ENCODE results near the gene ZFHX3.

The ZFHX3 gene

DNA sequence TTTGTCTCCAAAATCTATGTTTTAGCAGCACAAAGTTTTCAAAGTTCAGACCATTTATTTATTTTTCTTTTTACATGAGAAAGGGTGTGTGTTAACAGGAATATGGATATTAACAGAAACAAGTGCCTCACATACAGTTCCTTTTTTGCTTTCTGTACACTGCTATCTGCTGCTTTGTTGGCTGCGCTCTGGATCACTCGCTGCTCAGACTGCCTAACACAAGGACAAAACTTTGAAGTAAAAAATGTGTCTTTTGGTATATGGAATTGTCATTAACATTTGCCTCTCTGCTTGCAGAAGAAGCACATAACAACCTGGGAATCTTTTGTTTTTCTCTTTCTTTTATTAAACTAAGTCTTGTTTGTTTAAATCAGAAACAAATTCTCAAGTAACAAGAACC is 262.8 kb downstream of the ZFHX3 start:
- no peak for DNase-seq

DNA sequence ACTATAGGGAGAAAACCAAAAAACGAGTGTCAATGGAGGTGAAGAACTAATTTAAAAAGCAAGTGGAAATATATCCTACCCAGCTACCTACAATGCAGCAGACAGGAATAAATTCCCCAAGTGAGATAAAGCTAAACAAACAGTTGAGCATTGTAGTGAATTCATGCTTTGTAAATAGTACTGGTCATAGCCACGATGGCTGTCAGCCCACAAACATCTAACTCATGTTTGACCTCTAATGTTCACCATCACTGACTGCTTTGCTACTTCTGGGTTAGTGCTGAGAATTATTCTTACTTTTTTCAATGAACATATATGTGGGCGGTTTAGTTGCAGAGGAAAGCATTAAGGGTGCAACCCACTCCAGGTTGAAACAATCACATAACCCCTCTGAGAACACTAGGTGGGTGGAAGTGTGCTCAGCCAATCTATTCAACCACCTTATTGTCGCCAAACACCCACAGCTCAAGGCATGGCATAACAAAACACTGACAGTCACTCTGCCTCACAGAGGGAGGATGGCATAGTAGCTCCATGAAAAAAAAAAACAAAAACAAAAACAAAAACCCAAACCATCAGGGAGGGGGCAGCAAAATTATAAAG is 264.1 kb downstream of the ZFHX3 start:
- no peak for DNase-seq

DNA sequence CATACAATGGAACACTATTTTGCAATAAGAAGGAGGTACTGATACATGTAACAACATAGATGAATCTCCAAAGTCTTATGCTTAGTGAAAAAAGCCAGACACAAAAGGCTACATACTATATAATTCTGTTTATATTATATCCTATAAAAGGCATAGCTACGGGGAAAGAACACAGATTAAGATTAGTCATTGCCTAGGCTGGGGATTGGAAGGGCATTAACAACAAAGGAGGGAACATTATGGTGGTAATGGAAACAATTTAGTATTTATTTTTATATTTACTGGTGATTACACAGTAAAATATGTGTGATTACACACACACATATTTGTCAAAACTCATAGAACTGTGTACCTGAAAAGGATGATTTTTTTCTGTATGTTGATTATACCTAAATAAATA is 278.1 kb downstream of the ZFHX3 start:
- no peak for DNase-seq

DNA sequence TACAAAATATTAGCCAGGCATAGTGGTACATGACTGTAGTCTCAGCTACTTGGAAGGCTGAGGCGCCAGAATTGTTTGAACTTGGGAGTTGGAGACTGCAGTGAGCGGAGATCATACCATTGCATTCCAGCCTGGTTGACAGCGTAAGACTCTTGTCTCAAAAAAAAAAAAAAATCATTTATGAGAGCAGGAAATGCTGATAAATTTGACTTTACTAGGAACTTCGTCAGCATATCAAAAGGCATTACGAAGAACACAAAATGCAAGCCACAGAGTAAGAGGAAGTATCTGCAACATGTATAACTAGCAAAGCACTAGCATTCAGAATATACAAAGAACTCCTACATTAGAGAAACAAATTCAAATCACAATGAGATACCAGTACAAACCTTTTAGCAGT is 279.3 kb downstream of the ZFHX3 start:
- no peak for DNase-seq

DNA sequence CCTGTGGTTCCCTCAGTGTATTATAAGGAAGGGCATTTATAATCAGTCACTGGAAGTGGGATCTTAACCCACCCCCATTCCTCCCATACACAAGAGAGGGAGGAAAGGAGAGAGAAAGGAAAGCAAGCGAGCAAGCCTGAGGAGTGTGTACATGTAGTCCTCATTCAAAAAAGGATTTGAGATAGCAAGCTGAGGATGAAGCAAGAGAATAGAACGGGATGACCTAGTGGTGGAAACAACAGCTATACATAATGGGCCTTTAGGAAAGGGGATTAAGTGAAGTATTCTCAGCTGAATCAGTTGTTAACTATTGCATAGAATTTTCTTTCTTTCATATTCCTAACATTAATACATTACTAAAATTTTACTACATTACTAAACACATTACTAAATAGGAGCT is 281.4 kb downstream of the ZFHX3 start:
- no peak for DNase-seq

DNA sequence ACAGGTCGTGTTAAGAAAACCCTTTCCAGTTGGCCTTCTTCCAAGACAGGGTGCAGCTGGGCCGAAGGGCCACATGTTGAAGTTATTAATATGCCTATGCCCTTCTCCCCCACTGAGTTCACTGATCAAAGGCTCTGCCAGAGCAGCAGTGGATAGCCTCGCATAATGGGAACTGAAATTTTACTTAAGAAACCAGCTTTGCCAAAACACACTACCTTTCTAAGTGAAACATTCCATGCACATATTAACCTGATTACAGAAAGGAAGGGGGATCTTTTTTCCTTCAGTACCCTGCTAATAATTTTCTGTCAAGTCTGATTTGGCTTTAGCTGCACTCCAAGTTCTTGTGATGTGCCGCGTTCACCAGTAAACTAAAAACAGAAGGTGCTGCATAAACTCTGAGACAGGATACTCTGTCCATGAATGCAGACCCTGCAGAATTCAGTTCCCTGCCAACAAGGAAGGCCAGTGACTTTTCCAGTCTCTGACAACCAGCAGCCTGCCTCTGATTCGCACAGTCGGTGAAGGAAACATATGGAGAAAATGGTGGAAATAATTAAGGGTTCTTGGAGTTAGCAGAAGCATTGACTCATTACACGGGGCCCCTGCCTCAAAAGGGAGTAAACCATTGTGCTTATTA is 283.8 kb downstream of the ZFHX3 start:
- DNase-seq, result no peak

DNA sequence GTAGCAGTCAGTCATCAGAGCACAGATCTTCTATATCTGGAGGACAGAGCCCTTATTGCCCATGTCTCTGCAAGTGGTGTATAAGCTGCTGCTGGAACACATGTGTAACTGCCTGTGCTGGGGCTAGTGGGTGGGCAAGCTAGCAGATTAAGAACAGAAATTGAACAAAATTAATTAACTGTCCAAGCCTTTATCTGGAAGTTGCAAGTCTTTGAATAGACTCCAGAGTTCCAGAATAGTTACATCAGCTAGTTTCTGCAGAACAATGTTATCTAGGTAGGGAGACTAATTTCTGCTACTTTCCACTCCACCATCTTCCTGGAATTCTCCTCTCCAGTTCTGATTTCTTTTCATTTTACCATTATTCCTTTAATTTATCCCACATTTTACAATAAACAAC is 287.3 kb downstream of the ZFHX3 start:
- DNase-seq, result no peak

DNA sequence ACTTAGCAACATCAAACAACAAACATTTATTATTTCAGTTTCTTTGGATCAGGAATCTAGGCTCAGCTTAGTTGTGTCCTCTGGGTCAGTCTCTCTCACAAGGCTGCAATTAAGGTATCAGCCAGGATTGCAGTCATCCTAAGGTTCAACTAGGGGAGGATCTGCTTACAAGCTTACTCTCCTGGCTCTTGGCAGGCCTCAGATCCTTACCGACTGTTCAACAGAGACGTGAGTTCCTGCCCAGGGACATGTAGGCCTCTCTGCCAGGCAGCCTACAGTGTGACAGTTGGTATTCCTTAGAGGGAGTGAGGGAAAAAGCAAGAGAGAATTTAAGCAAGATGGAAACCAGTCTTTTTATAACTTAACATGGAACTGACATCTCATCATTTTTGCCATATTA is 294.0 kb downstream of the ZFHX3 start:
- no peak for DNase-seq

DNA sequence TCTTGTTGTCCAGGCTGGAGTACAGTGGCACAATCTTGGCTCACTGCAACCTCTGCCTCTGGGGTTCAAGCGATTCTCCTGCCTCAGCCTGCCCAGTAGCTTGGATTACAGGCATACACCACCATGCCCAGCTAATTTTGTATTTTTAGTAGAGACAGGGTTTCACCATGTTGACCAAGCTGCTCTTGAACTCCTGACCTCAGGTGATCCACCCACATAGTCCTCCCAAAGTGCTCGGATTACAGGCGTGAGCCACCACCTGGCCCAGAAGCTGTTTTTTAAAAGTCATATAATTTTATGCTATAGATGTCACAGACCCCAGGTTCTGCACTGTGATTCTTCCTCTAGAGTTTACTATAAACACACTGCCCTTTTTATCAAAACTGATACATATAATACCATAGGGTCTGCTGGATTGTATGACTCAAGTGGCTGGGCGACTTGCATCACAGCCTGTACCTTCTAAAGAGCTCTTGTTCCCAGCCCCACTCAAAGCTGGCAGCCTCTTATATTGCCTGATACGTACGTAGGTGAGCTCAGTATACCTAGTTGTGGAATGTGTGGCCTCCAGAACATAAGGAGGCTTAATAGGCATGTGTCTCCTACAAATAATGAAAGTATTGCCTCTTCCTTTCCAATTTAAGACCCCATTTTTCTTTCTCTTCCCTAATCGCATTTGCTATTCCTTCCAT is 295.8 kb downstream of the ZFHX3 start:
- no peak for DNase-seq

DNA sequence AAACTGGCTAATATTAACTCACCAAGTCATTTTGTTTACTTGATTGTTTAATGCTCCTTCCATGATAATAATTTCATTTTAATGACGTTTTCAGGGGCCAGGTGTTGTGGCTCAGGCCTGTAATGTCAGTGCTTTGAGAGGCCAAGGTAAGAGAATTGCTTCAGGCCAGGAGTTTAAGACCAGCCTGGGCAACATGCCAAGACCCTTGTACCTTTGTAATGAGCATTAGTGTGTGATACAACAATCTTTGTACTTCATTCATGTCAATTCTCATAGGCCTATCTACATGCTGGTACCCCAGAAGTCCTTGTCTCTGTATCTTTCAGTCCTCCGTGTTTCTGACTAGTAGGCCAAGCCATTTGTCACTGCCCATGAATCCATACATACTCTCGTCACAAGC is 296.9 kb downstream of the ZFHX3 start:
- DNase-seq, result no peak

DNA sequence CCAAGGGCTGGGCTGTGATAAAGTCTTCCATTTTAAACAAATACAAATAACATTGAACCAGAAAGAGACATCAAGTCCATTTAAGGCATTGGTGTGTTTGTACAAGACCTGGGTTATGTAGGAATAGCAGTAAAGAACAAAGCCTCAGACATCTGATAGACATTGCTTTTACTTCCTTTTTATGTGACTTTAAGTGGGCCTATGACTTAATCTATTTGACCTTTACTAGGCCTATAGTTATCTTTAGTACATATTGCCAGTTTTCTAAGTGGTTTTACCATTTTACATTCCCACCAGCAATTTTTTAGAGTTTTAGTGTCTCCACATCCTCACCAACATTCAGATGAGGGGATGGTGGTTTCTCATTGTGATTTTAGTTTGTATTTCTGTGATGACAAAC is 298.8 kb downstream of the ZFHX3 start:
- no peak for DNase-seq

DNA sequence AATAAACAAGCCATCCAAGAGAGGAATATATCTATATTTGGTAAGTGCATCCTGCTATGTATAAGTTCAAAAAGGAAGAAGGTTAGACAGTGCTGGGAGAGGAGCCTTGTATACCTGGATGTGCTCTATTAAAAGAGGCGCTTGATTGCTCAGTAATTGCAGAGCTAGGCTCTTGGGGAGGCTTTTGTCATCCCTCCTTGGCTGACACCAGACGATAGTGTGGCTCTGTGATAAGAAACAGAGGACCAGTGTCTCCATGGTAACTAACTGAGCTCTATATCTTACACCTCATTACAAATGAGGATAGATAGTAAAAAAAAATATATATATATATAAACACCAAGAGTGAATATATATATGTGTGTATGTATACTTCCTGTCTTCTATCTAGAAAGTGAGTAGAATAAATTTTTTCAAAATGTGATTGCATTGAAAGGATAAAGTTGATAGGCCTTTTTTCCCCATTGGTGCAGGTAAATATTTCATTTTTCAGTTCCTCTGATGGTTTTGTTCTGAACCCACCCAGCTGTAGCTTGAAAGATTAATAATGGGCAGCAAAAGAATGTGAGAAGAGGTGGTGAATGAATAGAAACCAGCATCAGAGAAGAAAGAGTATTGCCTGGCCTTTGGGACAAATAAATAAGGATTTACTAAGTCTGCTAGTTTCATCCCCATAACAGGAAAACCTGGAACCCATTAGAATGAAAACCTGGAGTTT is 303.7 kb downstream of the ZFHX3 start:
- no peak for DNase-seq

DNA sequence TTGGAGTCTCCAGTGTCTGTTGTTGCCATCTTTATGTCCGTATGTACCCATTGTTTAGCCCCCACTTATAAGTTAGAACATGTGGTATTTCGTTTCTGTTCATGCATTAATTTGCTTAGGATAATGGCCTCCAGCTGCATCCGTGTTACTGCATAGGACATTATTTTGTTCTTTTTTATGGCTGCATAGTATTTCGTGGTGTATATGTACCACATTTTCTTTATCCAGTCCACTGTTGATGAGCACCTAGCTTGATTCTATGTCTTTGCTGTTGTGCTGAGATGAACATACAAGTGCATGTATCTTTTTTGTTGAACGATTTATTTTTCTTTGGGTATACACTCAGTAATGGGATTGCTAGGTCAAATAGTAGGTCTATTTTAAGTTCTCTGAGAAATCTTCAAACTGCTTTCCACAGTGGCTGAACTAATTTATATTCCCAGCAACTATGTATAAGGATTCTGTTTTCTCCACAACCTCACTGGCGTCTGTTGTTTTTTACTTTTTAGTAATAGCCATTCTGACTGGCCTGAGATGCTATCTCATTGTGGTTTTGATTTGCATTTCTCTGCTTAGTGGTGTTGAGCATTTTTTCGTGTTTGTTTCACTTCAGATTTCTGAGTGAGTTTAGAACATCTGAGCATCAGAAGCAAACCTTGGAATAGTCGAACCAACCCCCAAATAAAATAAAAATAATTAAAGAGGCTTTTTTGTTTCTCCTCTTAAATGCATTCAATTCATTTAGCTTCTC is 304.7 kb downstream of the ZFHX3 start:
- no peak for DNase-seq

DNA sequence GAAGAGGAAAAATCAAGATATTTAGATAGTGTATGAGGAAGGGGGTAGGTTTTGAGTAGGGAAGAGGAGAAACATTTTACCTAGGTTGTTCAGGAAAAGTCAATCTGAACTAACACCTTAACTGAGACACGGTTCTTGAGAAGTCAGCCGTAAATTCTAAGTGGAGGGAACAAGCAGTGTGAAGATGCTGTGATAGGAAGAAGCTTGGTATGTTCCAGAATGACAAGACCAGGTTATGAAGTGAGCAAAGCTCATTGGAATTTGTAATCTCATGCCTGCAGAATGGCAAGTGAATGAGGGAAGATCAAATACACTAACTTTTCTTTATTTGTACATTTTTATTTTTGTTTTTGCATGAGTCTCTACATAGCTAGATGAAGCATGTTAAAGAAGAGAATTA is 307.6 kb downstream of the ZFHX3 start:
- no peak for DNase-seq

DNA sequence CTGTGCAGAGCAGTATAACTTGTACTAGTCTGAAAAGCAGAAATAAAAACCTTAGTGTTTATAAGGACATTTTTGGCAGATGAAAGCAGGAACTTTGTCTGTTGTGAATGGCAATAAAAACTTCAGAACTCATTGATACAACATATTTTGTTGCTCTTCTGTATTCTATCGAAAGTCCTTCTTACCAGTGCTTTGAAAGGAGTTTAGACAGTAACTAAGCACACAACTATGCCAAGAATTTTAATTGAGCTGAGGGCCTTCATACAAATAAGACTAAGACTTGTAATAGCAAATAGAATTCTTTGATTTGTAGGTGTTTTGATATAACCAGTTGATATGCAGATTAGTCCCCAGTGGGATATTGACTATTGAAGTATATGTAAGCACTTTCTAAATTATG is 308.4 kb downstream of the ZFHX3 start:
- DNase-seq, result no peak

DNA sequence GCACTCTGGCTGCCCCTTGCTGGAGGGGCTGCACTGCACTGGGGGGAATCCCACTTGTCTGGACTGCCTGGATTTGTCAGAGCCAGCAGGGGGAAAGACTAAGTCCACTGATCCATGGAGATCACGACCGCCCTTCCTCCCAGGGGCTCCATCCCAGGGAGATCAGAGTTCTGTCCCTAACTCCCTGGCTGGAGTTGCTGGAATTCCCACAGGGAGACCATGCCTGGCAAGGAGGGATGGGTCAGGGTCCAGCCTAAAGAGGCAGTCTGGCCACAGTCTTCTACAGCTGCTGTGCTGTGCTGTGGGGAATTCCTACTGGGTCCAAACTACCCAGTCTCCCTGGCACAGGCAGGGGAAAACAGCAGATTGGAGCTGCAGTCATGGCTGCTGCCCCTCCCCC is 311.9 kb downstream of the ZFHX3 start:
- DNase-seq, result no peak
